DMS153 treated with DMSO at 0.1 percent for 48 hours (cell line): Measurements from ENCODE around the gene RPL3.
"Not testable (repeated sequence)": the region's sequence is repeated elsewhere in the genome, so short reads cannot be mapped to it uniquely, and the experiment has no call there.

Source experiments
- DNase-seq: peaks from one replicate; lab custom pipeline; 2025; ENCODE audit not compliant: unreplicated experiment; lab: John Stamatoyannopoulos, UW

Gene RPL3

DNA sequence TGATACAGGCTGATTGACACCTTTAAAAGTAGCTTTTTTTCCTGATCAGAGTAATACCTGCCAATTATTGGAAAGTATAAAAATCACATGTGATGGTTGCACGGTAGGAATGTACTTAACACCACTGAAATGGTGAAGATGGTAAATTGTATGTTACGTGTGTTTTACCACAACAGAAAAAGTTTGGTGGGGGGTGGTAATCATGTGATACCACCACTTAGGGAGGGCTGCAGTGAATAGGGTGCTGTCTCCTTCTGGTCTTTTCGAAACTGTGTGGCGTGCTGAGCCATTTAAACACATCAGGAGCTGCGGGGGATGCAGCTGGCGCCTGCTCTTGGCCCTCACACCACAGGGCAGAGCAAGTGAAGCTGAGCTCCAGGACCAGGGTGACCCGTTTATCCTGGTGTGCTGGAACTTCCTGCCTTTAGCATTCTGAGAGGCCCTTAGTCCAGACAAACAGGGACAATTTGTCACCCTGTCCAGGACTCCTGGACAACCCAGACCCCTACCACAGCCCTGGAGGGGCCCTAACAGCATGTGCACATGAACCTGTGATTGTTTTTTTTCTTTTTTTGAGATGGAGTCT is 33.0 kb upstream of the RPL3 start:
- no peak for DNase-seq

DNA sequence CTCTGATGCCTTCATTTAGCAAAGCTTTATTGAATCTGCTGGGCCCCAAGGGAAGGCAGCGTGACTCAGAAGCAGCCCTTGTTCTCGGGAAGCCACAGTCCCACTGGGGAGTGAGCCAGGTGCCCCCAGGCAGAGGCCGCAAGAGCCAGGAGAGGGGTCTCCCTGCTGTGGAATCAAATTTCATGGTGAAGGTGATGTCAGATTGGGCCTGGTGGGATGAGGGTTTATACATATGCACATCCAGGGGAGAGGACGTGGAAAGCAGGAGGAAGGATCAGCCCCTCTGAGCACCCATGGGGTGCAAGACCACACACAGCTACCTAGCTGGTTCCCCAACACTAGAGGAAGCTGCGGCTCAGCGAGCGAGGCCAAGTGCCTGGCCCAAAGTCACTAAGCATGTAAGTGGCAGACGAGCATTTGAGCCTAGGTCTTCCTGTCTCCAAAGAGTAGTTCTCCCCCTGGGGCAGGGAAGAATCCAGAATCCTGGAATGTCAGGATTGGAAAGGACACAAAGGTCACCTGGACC is 32.3 kb upstream of the RPL3 start:
- no peak for DNase-seq

DNA sequence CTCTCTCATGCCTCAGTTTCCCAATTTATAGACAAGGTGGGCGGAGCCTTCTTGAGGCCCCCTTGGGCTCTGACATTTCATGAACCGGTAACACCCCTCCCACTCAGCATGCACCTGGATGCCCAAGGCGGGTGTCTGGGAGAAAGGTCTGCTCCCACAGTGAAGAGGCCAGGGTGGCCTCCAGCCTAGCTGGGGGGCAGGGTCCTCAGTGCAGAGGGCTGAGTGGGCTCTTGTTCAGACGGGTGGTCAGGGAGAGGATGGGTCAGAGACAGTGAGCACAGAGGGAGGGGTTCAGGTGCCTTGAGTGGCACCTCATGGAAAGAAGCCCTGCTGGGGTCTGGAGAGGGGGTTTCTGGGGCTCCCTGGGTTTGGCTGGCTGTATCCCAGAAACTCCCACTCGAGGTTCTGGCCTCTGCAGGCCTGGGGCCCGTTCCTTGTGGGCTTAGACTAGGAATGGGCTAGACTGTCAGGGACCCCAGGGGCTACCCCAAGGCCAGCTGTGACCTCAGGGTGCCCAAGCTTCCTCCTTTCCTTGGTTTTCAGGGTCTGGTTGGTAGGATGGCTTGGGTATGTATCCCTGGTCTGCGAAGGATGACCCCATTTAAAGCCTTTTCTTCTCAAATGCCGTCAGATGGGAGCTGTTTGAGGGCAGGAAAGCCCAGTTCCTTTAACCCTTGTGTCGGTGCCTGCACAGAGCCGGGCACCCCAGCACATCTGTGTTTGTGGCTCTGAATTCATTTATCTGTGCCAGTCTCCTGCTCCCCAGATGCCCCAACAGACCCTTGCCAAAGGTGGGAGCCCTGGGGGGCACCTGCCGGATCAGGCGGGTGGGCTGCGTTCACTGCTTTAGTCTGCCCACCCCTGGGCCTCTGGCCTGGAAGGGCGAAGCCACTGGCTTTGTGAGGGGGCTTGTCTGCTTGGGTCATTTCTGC is 31.6 kb upstream of the RPL3 start:
- DNase-seq = no peak

DNA sequence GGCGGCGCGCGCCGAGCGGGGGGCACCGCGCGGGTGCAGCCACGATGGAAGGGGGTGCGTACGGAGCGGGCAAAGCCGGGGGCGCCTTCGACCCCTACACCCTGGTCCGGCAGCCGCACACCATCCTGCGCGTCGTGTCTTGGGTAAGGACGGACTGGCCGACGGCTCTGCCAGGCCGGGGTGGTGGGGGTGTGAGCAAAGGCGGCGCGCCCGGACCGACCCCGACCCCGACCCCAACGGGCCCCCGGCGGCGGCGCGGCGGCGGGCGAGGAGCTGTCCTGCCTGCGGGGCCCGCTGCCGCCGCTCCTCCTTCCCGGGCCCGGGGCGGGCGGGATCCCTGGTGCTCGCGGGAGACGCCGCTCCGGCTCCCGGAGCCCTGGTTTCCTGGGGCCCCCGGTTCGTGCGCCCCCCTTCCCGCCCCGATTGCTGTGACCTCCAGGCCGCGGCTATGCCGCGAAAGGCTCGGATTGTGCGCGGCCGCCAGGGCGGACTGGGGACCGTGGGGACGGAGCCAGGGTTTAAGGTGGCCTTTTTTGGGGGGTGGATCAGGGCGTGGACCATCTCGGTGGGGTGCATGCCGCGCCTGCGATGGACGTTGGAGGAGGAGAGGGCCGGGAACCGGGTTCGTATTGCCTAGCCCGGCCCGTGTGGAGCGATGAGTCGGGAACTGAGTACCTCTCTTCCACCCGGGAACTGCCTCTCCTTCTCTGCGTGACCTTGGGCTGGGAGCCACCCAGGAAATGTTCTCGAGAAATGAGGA is 30.7 kb upstream of the RPL3 start, which contains the start of gene SYNGR1:
Gene SYNGR1 (plus strand): TSS at position 25 of the 760 bp plus-strand sequence. CDS start 20 bp downstream, at position 45.
- no peak for DNase-seq

DNA sequence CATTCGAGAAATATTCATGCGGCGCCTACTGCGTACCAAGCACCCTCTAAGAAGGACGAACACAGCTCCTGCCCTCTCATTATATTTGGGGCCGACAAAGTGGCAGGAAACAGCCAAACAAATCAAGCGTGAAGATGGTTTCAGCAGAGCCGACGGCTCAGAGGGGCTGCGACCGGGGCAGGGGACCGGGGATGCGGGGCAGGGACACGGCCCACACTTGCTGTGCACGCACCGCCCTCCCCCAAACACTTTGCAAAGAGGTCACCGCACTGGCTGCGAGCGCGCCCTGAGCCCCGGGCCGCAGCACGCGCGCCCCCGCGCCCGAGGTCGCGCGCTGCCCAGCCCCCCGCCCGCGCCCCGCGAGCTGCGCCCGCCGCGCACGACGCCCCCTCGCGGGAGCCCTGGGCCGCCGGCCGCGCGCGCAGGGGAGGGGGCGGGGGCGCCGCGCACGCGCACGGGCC is 30.1 kb upstream of the RPL3 start:
- DNase-seq = no peak

DNA sequence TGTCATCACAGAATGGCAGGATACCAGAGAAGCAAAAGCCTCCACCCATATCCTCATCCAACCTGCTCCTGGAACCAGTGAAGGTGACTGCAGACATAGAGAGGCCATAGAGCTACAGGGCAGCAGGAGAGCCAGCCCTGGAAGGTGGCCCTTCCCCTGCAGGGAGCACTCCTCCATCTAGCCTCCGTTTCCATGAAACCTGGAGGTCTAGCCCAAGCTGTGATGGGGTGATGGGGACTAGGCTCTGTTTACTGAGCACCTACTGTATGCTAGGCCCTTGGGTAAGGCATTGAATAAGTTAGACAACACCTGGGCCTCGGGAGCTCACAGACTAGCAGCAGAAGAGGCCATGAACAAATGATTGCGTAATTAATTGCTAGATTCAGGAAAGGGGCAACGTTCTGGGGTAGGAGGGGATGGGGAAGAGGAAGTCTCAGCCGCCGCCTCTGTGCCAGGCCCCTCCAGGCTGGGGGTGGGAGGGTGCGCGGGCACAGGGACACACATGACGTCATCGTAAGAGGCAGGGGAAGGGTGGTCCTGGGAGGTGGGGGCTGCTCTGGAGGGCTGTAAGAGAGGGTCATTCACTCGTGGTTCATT is 29.6 kb upstream of the RPL3 start:
- no peak for DNase-seq

DNA sequence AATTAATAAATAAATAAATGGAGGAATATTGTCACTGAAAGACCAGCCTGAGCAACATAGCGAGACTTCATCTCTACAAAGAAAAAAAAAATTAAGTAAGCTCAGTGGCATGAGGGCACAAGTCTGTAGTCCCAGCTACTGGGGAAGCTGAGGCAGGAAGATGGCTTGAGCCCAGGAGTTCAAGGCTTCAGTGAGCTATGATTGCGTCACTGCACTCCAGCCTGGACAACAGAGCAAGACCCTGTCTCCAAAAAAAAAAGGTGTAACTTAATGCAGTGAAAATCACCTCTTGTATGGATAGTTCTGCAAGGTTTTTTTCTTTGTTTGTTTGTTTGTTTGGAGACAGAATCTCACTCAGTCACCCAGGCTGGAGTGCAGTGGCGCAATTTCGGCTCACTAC is 25.8 kb upstream of the RPL3 start:
- DNase-seq = no peak

DNA sequence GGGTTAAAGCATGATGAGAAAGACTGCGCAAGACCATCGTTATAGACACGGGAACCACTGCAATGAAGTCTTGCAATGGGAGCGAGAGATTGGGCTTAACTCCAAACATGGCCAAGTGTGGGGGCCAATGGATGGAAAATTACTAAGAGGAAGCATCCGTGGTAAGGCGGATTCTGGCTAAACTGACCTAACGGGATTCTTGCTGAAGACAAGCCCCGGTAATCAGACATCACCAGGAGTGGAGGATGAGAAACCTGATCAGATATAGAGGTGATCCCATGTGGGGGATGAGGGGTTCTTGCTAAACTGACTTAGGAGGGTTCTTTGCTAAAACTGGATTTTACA is 24.6 kb upstream of the RPL3 start:
- no peak for DNase-seq

DNA sequence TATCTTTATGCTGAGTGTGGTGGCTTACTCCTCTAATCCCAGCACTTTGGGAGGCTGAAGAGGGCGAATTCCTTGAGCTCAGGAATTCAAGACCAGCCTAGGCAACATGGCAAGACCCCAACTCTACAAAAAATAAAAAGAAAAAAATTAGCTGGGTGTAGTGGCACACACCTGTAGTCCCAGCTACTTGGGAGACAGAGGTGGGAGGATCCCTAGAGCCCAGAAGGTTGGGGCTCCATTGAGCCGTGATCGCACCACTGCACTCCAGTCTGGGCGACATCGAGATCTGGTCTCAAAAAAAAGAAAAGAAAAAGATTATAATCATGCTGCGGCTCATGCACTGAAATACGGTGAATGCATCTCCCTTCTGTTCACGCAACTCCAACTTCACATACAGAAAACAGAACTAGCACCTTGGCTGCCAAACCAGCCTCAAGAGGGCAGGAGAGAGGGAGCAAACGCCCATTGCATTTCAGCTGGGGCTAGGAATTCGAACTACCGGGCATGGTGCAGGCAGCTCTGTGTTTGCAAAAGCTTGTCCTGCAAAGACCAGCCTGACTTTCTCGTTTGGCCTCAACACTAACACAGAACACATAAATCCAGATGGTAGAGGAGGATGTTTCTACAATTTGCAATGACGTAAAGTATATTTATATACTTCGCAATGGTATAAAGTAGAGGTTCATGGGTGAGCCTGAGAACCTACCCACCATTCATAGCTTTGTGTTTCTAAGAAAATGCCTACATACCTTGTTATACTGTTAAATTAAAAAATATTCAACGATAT is 24.0 kb upstream of the RPL3 start:
- DNase-seq = peak; percentile 62

DNA sequence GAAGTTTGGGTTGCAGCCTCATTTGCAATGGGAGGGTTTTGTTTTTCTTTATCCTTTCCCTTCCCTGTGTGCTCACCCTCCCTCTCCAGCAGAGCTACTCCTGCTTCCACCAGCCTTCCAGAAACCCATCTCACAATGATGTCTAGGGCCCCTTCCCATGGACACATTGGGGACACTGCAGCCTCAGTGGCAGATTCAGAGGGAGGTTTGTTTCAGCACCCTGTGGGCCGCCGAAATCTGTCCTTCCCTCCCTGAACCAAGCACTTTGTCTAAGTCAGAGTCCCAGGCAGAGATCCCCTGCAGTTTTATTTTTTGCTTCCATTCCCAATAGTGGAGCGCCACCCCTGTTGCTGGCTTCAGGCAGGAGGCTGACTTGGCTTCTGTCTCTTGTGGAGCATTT is 21.8 kb upstream of the RPL3 start:
- no peak for DNase-seq

DNA sequence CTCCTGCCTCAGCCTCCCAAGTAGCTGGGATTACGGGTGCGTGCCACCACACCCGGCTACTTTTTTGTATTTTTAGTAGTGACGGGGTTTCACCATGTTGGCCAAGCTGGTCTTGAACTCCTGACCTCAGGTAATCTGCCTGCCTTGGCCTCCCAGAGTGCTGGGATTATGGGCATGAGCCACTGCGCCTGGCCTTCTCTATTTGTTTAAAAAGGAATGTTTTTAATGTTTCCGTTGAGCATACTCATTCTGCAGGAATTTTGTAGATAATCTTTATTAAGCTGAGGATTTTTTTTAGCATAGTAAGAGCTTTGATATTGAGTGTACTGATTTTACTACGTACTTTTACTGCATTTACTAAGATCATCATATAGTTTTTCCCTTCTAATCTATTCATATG is 20.4 kb upstream of the RPL3 start:
- DNase-seq = not testable (repeated sequence)

DNA sequence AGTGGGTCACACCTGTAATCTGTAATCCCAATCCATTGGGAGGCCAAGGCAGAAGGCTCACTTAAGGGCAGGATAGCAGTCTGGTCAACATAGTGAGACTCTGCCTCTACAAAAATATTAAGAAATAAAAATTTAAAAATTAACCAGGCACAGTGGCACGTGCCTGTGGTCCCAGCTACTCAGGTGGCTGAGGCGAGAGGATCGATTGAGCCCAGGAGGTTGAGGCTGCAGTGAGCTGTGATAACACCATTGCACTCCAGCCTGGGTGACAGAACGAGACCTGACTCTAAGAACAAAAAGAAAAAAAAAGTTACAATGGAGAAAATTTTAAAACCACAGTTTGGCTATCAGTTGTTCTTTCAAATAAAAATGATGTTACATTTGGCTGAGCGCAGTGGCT is 17.0 kb upstream of the RPL3 start:
- DNase-seq = no peak

DNA sequence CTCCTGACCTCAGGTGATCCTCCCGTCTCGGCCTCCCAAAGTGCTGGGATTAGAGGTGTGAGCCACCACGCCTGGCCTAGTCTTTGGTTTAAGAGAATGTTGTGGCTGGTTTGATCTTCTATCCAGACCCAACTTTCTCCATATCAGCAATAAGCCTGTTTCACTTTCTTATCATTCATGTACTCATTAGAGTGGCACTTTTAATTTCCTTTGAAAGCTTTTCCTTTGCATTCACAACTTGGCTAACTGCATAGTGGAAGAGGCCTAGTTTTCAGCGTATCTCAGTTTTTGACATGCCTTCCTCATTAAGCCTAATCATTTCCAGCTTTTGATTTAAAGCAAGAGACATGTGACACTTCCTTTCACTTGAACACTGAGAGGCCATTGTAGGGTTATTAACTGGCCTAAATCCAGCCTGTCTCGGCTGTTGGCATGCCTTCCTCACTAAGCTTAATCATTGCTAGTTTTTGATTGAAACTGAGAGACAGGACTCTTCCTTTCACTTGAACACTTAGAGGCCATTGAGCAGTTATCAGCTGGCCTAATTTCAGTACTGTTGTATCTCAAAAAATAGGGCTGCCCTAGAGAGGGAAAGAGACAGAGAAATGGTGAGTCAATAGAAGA is 13.1 kb upstream of the RPL3 start:
- DNase-seq = no peak

DNA sequence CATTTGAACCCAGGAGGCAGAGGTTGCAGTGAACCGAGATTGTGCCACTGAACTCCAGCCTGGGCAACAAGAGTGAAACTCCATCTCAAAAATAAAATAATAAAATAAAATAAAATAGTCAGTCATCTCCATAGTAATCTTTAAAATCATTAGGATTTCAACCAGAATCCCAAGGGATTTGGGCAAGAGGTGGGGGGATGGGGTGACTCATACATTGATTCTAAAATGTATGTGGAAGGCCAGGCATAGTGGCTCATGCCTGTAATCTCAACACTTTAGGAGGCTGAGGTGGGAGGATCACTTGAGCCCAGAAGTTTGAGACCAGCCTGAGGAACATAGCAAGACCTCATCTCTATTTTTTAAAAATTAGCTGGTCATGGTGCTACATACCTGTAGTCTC is 11.1 kb upstream of the RPL3 start:
- not testable (repeated sequence) for DNase-seq

DNA sequence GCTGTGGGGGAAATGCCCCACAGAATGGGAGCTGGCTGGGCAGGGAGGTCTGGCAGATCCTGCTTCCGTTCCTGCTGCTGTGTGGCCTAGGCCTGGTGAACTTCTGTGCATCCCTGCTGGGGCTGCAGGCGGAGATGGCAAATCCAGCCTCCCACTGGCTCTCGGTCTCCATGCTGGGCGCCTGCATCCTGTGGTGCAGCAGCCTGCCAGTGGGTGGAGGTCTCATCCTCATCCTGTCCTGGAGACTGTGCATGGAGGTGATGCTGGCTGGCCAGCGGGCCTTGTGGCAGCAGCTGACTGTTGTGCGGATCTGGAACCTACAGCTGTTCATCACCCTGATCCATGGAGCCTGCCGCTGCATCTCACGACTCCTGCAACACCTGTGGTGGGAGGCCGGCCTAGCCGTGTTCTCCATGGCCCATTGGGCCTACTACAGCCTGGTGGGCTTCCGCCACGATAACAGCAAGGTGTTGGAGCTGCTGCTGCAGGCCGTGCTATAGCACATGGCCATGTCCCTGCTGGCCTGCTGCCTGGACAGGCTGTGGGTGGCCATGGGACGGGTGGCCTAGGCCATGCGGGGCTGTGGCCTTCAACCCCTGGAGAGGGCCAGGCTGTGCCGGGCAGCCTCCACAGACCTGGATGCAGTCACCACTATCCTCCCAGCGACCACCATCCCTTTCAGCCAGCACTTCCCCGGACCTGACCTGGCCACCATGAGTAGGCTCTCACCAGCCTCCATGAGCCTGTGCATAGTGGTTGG is 8.8 kb upstream of the RPL3 start:
- no peak for DNase-seq

DNA sequence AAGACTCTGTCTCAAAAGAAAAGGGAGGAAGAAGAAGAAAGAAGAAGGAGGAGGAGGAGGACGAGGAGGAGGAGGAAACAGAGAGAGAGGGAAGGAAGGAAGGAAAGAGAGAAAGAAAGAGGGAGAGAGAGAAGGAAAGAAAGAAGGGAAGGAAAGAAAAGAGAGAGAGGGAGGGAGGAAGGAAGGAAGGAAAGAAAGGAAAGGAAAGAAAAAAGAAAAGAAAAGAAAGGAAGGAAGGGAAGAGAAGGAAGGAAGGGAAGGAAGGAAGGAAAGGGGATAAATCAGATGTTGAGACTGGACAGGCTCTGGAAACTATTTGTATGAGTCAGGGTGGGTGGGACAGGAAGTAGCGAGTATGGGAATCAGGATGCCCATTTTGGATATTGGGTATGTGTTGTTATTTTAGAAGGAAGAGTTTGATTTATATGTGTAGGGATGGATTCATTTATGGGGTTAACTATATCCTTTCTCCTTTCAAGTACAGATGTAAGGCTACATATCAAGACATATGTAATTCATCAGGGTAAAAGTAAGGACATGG is 6.0 kb upstream of the RPL3 start:
- no peak for DNase-seq

DNA sequence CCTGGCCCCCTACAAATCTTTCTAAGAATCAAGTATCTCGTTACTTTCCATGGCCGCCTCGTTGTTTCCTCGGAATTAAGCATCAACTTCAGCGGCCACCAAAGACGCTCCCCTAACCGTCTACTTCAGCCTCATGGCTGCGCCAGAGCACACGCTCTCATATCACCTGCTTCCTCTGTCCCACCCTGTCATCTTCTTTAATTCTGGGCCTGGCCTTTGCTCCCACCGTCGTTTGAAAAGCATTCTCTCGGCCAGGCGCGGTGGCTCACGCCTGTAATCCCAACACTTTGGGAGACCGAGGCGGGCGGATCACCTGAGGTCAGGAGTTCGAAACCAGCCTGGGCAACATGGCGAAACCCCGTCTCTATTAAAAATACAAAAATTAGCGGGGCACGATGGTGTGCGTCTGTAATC is 1.2 kb upstream of the RPL3 start:
- not testable (repeated sequence) for DNase-seq

DNA sequence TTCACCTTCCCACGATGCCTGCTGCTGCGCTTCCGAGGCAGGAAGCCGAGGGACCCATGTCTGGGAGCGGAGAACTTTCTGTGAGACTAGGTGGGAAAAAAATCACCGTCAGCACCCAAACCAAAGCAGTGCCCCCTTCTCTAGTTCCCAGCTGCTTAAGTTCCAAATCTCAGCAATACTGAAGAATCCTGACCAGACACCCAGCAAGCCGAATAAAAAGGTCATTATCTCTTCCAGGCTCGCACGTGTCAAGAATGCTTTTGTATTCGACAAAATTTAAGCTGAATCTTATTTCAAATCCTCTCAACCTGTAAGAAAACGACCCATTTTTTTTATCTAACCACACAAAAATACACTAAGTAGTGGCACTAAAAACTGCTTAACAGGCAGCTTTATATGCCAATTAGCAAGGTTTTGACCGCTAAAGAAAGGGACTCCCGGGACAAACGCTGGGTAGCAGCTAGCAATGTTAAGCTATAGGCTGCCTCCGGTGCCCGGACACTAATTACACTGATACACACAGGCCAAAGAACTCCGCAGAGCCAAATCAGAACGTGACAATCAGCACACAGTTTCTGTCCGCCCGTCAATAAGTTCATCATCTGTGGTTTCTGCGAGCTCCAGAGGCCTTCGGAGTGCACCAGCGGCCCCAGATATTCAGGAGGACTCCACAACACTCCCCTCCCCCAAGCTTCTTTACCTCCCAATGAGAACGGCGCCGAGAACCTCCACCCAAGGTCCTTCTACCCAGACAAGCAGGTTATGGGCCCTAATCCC is 728 bp downstream of the RPL3 start:
- DNase-seq = no peak
